ENCODE results near the gene NXT1.

The NXT1 gene

GRCh38 chr20:23393996-23394775, 43.6 kb downstream of the NXT1 start:
- DNase-seq = no peak

DNA sequence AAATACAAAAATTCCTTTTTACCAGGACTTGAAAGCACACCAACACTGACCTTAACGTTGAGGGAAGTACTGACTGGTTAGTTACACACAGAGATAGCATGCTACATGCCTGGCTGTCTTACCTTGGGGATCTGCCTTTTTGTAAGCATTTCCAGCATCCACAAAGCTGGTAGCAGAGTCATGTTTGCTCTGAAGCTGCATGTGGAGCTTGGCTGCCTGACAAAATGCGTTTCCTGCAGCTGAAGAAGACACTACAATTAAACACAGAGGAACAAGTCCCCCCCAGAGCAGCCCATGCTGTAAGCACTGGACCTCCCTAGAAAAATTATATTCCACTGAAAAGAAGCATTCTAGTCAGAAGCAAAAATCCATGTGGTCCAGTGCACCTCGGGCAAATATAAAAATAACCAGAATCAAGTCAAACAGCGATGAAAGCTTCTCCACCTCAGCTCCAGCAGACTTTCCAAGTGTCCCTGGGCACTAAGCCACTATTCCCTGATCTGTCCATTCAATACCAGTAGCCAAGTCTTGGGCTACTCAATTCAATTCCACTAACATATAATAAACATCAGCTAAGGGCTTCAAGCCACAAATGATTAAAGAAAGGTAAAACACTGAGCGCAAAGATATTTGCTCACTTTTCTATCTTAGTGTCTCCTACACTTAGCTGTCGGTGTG, 46.5 kb downstream of the NXT1 start:
- DNase-seq = no peak

DNA sequence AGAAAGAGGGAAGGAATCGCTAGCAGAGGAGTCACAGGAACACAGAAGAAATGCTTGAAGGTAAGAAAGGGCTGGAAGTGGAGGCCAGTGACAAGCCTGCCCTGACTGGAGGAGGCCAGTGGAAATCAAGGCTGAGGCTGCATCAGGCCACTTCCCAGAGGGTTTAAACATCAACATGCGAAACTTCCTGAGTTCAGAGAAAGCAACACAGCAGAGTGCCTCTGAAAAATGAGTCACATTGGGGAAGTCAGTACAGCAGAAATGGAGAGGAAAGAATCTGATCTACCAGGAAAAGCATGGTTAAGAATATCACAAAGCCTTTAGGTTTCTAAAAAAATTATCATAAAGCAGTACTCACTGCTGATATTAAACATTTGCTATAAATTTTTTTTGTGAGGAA, 47.4 kb downstream of the NXT1 start:
- DNase-seq = no peak

DNA sequence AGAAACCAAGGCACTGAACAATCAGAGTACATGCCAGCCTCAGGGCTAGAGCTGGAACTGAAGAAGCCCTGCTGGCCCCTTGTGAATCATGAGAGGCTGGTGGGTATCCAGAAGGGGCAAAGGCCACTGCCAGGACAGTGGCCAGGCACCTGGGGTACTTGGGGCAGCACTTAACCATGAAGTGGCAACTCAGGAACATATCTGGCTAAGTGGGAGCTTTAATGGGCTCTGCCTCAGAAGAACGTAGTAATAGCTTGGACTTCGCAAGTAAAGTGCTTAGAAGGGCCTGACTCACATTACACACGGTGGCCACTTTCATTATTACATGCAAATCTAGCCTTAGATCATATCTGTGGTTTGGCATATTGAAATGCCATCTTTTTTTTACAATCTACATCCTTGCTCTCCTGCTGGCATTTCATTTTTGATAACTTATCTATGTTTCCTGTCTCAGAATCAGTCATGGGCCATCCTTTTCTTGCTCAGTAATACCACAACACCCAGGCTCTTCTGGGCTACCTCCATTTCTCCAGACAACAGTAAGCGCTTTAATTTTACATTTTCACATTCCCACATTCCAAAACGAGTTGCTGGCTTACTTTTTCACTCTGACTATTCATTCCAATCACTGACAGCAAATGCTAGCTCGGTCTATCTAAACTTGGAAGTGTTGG, 49.1 kb downstream of the NXT1 start:
- DNase-seq = peak; percentile 5

DNA sequence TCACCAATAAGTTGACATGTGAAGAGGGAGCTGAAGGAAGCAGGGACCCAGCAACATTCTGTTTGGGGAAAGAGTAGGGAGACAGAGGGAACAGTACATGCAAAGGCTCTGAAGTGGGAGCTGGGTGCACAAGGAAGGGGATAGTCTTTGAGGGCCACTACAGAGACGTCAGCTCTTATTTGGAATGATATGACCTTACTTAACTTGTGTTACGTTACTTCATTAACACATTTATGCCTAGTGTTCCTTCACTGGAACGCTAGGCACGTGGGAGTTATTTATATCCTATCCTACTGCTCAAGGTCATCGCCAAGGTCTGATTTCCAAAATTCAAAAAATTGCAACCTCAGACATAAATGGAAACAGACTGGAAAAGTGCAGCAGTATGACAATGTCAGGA, 50.5 kb downstream of the NXT1 start:
- DNase-seq = no peak

GRCh38 chr20:23403751-23404150, 53.2 kb downstream of the NXT1 start:
- no peak for DNase-seq

- no peak for DNase-seq
Measured at GRCh38 chr20:23404196-23404595, 53.6 kb downstream of the NXT1 start.
